ENCODE results near the gene CYB561D2.

CYB561D2 gene

DNA sequence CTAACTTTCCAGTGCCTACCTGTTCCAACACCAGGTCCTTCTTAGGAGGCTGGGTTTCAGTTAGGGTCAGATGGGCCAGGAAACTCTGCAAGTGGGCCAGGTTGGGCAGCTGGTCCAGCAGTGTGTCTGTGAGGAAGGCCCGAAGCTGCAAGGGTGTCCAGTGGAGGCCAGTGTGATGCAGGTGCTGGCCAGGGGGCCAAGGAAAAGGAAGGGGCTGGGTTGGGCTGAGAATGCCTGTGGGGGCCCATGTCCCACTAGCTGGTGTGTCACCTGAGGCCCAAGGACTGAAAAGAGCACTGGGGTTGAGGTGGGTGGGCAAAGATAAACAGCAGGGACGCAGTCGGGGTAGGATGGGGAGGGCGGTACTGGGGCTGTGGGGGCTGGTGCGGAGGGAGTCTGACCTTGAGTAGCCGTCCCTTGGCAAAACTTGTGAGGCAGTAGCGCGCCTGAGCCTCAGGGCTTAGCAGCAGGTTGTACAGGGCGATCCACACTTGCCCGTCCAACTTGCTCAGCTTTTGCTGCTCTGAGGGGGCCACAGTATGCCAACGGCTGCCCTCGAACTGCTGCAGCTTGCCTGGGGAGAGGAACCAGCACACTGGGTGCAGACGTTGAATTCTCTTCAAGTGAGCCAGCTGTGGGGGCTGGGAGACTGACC lies 8.5 kb upstream of the CYB561D2 start:
- DNase-seq (ENCODE audit: low spot score) = no peak

GRCh38 chr3:50342813-50343633 lies 7.6 kb upstream of the CYB561D2 start:
- no peak for DNase-seq (ENCODE audit: low spot score)

- no peak for DNase-seq (ENCODE audit: low spot score)
Observed at GRCh38 chr3:50345008-50345407, 5.7 kb upstream of the CYB561D2 start.

DNA sequence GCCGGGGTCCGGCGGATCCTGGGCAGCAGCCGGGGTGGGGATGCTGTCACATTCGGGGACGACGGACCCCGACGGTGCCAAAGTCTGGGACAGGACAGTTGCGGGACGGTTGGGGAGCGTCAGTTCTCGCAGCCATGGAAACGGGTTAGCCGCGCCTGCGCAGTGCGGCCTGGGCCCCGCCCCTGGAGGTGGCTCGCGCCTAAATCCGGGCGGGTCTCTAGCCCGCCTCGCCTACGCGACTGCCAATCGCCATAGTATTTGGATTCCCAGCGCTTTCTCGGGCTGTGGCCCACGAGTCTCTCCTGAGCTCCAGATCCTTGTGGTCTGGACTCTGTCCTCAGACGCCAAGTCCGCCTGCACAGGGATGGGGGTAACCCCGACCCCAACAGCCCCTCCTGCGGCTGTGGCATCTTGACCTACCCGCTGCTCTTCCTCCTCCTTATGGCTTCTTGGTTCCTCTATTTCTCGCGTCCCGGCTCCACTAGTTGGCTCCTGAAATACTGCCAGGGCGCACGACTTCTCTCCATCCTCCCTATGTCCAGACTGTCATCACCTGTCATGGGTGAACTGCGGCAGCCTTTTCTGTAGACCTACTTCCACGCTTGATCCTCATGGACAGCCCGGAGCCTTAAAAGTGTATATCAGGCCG lies 5.0 kb upstream of the CYB561D2 start, which contains the start of gene ZMYND10:
Gene ZMYND10 (minus strand): TSS at position 147 of the 649 bp plus-strand sequence. CDS start 153 bp downstream, outside the sequence.
- peak; percentile 92 for DNase-seq (ENCODE audit: low spot score)

DNA sequence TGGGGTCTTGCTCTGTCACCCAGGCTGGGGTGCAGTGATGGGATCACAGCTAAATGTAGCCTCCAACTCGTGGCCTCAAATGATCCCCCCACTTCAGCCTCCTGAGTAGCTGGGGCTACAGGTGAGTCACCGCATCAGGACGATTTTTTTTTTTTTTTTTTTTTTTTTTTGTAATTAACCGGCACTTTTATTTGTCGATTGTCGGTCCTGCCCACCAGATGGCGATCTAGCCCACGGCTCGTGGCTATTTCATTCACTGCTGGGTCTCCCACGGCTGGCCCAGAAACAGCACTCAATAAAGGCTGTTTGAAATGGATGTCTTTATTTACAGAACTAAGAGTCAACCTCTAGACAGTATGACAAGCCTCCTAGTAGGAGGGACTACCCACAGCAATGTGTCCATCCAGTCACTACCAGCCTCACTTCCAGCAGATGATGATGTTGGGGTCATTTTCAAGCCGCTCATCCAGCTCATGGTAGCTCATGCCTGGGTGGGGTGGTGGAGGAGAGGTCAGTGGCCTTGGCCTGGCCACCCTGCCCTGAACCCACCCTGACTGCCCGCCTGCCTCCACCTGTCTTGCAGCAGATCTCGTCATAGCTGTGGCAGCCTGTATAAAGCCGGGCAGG lies 3.4 kb upstream of the CYB561D2 start:
- DNase-seq (ENCODE audit: low spot score) = peak; percentile 55

DNA sequence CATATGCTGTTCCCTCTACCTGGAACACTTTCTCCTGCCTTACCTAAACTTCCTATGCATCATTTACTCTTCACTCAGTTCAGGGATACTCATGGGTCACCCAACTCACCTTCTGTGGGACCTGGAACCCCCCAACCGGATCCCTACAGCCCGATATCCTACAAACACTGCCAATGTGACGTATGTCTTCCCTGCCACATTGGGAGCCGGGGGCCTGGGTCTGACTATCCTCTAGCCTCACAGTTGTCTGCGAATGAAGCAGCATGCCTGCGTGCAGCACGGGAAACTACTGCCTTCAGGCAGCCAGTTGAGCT lies 492 bp upstream of the CYB561D2 start:
- DNase-seq (ENCODE audit: low spot score) = no peak

DNA sequence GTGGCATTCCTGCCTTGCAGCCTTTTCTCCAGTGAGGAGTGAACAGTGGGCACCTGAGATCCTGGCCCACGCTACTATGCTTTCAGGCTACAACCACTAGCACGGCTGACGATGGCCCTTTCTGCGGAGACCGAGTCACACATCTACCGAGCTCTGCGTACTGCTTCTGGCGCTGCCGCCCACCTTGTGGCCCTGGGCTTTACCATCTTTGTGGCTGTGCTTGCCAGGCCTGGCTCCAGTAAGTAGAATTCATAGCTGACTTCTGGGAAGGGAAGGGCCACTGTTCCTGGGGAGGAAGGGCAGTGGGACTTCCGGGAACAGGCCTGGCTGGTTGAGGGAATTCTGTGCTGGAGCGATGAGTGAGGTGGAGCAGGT lies 648 bp downstream of the CYB561D2 start:
- no peak for DNase-seq (ENCODE audit: low spot score)

DNA sequence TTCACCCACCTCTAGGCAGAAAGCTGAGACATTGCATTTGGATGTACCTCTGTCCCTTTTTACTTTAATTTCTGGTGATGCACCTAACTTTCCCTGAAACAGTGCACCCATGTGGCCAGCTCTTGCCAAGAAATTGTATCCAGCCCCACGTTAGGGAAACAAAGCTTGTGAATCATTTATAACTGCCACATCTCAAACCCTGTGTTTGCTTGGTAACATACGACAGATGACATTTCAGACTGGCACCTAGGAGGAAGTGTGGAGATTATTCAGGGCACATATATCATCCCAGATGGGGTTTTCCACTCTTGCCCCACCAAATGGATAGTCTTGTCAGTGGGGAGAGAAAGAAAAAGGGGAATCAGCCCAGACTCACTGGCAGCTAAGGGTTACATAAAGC lies 2.1 kb downstream of the CYB561D2 start:
- no peak for DNase-seq (ENCODE audit: low spot score)

DNA sequence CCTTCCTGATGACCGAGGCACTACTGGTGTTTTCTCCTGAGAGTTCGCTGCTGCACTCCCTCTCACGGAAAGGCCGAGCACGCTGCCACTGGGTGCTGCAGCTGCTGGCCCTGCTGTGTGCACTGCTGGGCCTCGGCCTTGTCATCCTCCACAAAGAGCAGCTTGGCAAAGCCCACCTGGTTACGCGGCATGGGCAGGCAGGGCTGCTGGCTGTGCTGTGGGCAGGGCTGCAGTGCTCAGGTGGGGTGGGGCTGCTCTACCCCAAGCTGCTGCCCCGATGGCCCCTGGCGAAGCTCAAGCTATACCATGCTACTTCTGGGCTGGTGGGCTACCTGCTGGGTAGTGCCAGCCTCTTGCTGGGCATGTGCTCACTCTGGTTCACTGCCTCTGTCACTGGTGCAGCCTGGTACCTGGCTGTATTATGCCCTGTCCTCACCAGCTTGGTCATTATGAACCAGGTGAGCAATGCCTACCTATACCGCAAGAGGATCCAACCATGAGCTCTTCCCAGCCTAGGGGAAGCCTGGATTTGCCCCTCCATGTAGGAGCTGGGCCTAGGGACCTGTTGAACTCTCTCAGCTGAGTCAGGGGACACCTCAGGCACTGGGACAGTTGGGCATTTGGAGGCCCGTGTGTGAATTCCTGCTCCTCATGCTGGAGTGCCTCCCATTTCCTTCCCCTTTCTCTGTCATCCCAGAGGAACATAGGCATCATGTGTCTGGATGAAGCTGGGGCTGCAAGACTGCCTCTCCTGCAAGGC lies 2.8 kb downstream of the CYB561D2 start:
- no peak for DNase-seq (ENCODE audit: low spot score)

GRCh38 chr3:50354186-50354764 lies 3.6 kb downstream of the CYB561D2 start:
- DNase-seq (ENCODE audit: low spot score) = no peak

- DNase-seq (ENCODE audit: low spot score) = no peak
Observed at GRCh38 chr3:50354850-50355249, 4.2 kb downstream of the CYB561D2 start.

GRCh38 chr3:50355829-50356552 lies 5.3 kb downstream of the CYB561D2 start:
- no peak for DNase-seq (ENCODE audit: low spot score)

DNA sequence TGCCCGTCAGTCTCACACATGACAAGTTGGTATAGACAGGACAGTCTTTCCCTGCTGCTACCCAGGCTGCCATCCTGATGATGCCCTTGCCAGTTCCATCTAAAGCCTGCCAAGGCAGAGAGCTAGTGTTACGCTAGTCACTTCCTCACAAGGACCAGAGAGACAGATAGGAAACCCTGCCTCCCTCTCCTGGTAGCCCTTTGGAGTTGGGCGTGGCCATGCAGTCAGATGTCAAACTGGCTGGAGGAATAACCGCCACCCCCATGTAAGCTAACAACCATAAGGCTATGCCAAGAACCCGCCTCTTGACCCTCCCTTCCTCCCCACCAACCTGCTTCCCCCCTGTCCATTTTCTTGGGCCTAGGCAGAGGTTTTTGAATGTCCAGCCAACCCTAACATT lies 5.9 kb downstream of the CYB561D2 start:
- DNase-seq (ENCODE audit: low spot score) = no peak

GRCh38 chr3:50357481-50357880 lies 6.8 kb downstream of the CYB561D2 start:
- DNase-seq (ENCODE audit: low spot score) = no peak

DNA sequence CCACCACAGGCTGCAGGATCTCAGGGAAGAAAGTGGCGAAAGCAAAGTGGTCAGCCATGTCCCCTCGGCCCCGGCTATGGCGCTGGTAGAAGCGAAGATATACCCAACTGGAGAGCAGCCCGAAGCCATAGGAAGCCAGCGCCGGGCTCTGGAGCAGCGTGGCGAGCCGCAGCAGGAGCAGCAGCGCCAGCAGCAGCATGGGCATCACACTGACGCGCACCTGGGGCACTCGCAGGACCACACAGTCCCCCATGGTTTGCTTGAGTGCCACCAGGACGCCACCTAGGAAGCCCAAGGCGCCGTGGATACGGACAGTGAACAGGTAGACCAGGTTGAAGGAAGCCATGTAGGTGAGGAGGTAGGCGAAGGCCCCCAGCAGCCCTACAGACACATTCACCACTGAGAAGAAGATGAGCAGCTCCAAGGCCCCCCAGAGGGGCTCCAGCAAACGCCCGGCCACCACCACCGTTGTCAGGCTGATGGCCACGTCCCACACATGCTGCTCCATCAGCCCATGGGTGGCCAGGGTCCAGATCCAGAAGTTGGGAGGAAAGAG lies 7.8 kb downstream of the CYB561D2 start:
- DNase-seq (ENCODE audit: low spot score) = no peak

- DNase-seq (ENCODE audit: low spot score) = peak; percentile 98
Observed at GRCh38 chr3:50358911-50359759, 8.5 kb downstream of the CYB561D2 start, which contains the start of gene TMEM115. TMEM115 (minus strand) TSS chr3:50359521; CDS start chr3:50359063, 458 bp downstream.

DNA sequence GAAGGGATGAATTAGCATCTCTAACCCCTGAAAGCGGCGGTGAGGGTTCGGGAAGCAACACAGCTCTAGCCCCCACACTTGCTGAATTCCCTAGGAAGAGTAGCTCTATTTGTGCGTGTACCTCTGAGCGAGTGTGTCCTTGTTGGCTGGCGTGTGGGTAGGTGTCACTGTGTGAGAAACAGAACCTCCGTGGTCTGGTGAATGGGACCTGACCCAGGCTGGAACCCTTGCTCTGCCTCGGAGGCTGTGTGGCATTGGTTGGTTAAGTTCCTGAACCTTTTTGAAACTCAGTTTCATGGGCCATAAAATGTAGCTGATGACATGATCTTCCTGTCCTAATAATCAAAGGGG lies 9.1 kb downstream of the CYB561D2 start:
- no peak for DNase-seq (ENCODE audit: low spot score)

- no peak for DNase-seq (ENCODE audit: low spot score)
Observed at GRCh38 chr3:50364573-50365079, 14.0 kb downstream of the CYB561D2 start.

GRCh38 chr3:50365080-50365841 lies 14.6 kb downstream of the CYB561D2 start:
- DNase-seq (ENCODE audit: low spot score) = peak; percentile 96
